Stimulated activated memory B cell treated with anti-CD40 and anti-IgM and Interleukin-4, amounts not matched to agents 10 μg/mL and 1 μg/mL and 100 μg/mL, for 72 hours (primary cell): ENCODE measurements around the gene UBE2H.
A peak's percentile ranks its signal among the peaks of the same experiment; 100 is the strongest.
"Not testable (repeated sequence)": the region's sequence is repeated elsewhere in the genome, so short reads cannot be mapped to it uniquely, and the experiment has no call there.

ENCODE experiments used
- ATAC-seq: fragments of 150-1000 bp; cut with Tn5 transposase; 2 replicates; pipeline ENCODE4 v1.10.0; 2021
- H3K27ac Mint-ChIP-seq: one replicate; pipeline ENCODE4 v1.8.0; 2022; ENCODE audit warnings: mild to moderate bottlenecking, mixed read lengths
- H3K27me3 Mint-ChIP-seq: one replicate; pipeline ENCODE4 v1.8.0; 2022; ENCODE audit warnings: mixed read lengths
- H3K36me3 Mint-ChIP-seq: one replicate; pipeline ENCODE4 v1.8.0; 2022; ENCODE audit warnings: mixed read lengths
- H3K4me1 Mint-ChIP-seq: one replicate; pipeline ENCODE4 v1.8.0; 2022; ENCODE audit warnings: mixed read lengths
- H3K4me3 Mint-ChIP-seq: one replicate; pipeline ENCODE4 v1.8.0; 2022; ENCODE audit warnings: mild to moderate bottlenecking, moderate library complexity, mixed read lengths
- H3K9me3 Mint-ChIP-seq: one replicate; pipeline ENCODE4 v1.8.0; 2022; ENCODE audit warnings: mixed read lengths

The UBE2H gene

GRCh38 chr7:129952653-129953560 is at the start of gene UBE2H:
TSS of gene UBE2H (minus strand) at chr7:129952960. CDS start at chr7:129952555, 405 bp downstream.
- H3K27me3 Mint-ChIP-seq = no peaks in the 10 kb centered on the region
- peak; percentile 90 for ATAC-seq
- no peaks in the 10 kb centered on the region for H3K9me3 Mint-ChIP-seq
- H3K4me1 Mint-ChIP-seq = peaks cover 8% of the 10 kb centered on the region
- H3K36me3 Mint-ChIP-seq = no peaks in the 10 kb centered on the region
- peak within 1 kb of the TSS; percentile 93 for H3K4me3 Mint-ChIP-seq
- H3K27ac Mint-ChIP-seq = no peak within 1 kb of the TSS

GRCh38 chr7:129998446-129998845 is 45.7 kb upstream of the UBE2H start:
- H3K4me1 Mint-ChIP-seq = no peaks in the 10 kb centered on the region
- no peak for ATAC-seq
- no peak overlapping the region for H3K4me3 Mint-ChIP-seq
- no peaks in the 10 kb centered on the region for H3K36me3 Mint-ChIP-seq
- H3K27me3 Mint-ChIP-seq = no peaks in the 10 kb centered on the region
- no peak overlapping the region for H3K27ac Mint-ChIP-seq
- H3K9me3 Mint-ChIP-seq = no peaks in the 10 kb centered on the region

GRCh38 chr7:129997285-129997684 is 44.5 kb upstream of the UBE2H start:
- H3K27ac Mint-ChIP-seq = no peak overlapping the region
- no peaks in the 10 kb centered on the region for H3K9me3 Mint-ChIP-seq
- H3K27me3 Mint-ChIP-seq = no peaks in the 10 kb centered on the region
- no peaks in the 10 kb centered on the region for H3K36me3 Mint-ChIP-seq
- no peak overlapping the region for H3K4me3 Mint-ChIP-seq
- ATAC-seq = no peak
- H3K4me1 Mint-ChIP-seq = no peaks in the 10 kb centered on the region

DNA sequence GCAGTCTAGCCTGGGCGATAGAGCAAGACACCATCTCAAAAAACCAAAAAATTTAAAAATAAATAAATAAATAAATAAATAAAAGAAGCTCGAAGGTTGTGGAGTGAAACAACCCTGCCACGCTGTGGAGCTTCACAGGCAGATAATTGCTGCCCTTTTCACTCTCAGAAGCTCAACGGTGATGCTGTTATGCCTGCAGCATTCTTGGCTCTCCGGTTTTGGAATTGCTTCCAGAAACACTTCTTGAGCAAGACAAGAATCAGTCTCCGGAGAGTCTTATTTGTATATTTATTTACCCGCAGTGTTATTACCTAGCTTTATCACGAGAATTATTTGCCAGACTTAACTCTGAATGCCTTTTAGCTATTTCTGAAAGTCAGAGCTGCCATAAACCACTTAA is 40.5 kb upstream of the UBE2H start:
- no peak overlapping the region for H3K4me3 Mint-ChIP-seq
- ATAC-seq = no peak
- H3K36me3 Mint-ChIP-seq = no peaks in the 10 kb centered on the region
- no peaks in the 10 kb centered on the region for H3K27me3 Mint-ChIP-seq
- H3K9me3 Mint-ChIP-seq = no peaks in the 10 kb centered on the region
- no peak overlapping the region for H3K27ac Mint-ChIP-seq
- peaks cover 5% of the 10 kb centered on the region for H3K4me1 Mint-ChIP-seq

DNA sequence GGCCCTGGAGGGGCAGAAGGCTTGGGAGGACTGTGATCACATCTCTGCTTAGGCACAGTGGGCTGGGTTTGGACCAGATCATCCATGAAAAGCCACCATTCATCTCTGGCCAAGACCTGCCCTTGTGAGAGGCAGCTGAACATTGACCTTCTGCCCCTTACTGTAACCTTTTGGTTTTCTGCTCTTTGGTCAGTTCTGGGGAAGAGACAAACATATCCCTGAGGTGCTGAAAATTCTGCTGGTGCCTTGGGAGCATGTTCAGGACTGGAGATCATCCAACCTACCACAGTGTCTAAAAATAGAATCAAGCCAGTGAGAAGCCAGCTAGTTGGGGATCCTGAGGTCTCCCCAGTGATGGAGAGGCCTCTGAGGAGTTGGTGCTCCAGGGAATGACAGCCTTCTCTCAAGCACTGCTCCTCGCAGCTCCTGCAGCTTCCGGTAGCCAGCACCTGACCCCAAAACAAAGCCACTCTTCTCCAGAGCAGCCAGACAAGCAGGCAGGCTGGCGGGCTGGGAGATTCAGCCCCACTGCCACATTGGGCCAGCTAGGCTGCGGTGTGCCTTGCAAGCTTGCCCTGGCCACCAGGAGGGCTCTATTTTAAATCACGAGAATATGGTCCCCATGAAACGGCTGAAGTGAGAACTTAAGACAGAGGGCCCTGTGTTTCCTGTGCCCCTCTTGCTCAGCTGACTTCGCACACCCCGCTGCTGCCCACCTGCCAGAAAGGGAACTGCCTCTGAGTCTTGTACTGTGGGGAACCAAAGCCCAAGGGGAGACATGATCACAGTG is 37.8 kb upstream of the UBE2H start:
- Mint-ChIP-seq H3K36me3 (no peaks in the 10 kb centered on the region), H3K27ac (no peak overlapping the region), H3K27me3 (no peaks in the 10 kb centered on the region), H3K4me3 (no peak overlapping the region), H3K9me3 (no peaks in the 10 kb centered on the region), H3K4me1 (peaks cover 5% of the 10 kb centered on the region)
- peak; percentile 48 for ATAC-seq

GRCh38 chr7:129989466-129989865 is 36.7 kb upstream of the UBE2H start:
- H3K27me3 Mint-ChIP-seq = no peaks in the 10 kb centered on the region
- no peak for ATAC-seq
- no peak overlapping the region for H3K27ac Mint-ChIP-seq
- peaks cover 5% of the 10 kb centered on the region for H3K4me1 Mint-ChIP-seq
- H3K36me3 Mint-ChIP-seq = no peaks in the 10 kb centered on the region
- no peak overlapping the region for H3K4me3 Mint-ChIP-seq
- no peaks in the 10 kb centered on the region for H3K9me3 Mint-ChIP-seq

GRCh38 chr7:129986600-129986999 is 33.8 kb upstream of the UBE2H start:
- H3K4me1 Mint-ChIP-seq = peaks cover 5% of the 10 kb centered on the region
- H3K4me3 Mint-ChIP-seq = no peak overlapping the region
- no peak overlapping the region for H3K27ac Mint-ChIP-seq
- peaks cover 10% of the 10 kb centered on the region for H3K27me3 Mint-ChIP-seq
- no peaks in the 10 kb centered on the region for H3K9me3 Mint-ChIP-seq
- H3K36me3 Mint-ChIP-seq = no peaks in the 10 kb centered on the region
- no peak for ATAC-seq

DNA sequence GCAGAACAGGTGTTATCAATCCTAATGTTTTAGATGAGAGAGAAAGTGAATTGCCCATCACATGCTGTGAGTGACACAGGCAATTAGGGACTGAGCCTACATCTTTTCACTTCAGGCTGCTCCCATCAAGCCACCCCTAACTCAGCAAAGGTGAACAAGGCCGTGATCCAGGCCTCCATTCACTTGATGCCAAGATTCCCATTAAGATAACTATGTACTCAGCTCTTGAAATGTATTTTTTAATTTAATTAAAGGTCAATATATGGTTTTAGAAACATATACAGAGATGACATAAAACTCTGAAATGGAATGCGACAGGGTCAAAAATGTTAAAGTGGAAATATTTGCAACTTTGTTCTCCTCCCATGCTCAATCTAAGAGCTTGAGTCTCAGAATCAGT is 27.9 kb upstream of the UBE2H start:
- Mint-ChIP-seq H3K4me1 (no peaks in the 10 kb centered on the region), H3K27ac (no peak overlapping the region), H3K36me3 (no peaks in the 10 kb centered on the region), H3K4me3 (no peak overlapping the region), H3K27me3 (peaks cover 10% of the 10 kb centered on the region), H3K9me3 (no peaks in the 10 kb centered on the region)
- ATAC-seq = no peak

DNA sequence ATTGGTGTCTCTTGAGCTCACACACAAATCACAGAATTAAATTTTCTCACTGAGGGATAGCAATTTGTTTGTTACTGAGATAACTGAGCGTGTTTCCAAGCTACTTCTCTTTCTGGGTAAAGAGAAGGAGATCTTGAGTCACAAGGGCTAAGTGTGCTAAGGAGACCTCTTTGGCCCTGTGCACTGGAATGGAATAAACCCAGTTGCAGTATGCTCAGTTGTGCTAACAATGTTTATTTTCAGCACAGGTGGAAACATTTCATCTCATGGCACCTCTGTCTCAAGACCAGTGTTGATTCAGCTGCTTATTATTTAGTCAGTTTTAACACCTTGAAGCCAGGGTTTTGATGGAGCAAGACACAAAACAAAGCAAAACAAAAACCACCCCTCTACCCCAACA is 22.5 kb upstream of the UBE2H start:
- Mint-ChIP-seq H3K27ac (no peak overlapping the region), H3K27me3 (no peaks in the 10 kb centered on the region), H3K4me1 (no peaks in the 10 kb centered on the region), H3K36me3 (no peaks in the 10 kb centered on the region), H3K9me3 (no peaks in the 10 kb centered on the region), H3K4me3 (no peak overlapping the region)
- no peak for ATAC-seq

- Mint-ChIP-seq H3K4me3 (no peak overlapping the region), H3K27me3 (no peaks in the 10 kb centered on the region), H3K9me3 (no peaks in the 10 kb centered on the region), H3K36me3 (no peaks in the 10 kb centered on the region), H3K27ac (no peak overlapping the region), H3K4me1 (no peaks in the 10 kb centered on the region)
- ATAC-seq = no peak
Observed at GRCh38 chr7:129970816-129971215, 18.1 kb upstream of the UBE2H start.

- H3K9me3 Mint-ChIP-seq = no peaks in the 10 kb centered on the region
- no peaks in the 10 kb centered on the region for H3K4me1 Mint-ChIP-seq
- no peak for ATAC-seq
- H3K27ac Mint-ChIP-seq = no peak overlapping the region
- H3K4me3 Mint-ChIP-seq = no peak overlapping the region
- H3K27me3 Mint-ChIP-seq = no peaks in the 10 kb centered on the region
- H3K36me3 Mint-ChIP-seq = no peaks in the 10 kb centered on the region
Observed at GRCh38 chr7:129969881-129970446, 17.2 kb upstream of the UBE2H start.

GRCh38 chr7:129968592-129969383 is 16.0 kb upstream of the UBE2H start:
- no peaks in the 10 kb centered on the region for H3K27me3 Mint-ChIP-seq
- no peaks in the 10 kb centered on the region for H3K36me3 Mint-ChIP-seq
- H3K27ac Mint-ChIP-seq = no peak overlapping the region
- no peaks in the 10 kb centered on the region for H3K9me3 Mint-ChIP-seq
- no peak for ATAC-seq
- no peaks in the 10 kb centered on the region for H3K4me1 Mint-ChIP-seq
- no peak overlapping the region for H3K4me3 Mint-ChIP-seq

- not testable (repeated sequence) for ATAC-seq, H3K4me3 Mint-ChIP-seq, H3K9me3 Mint-ChIP-seq, H3K27me3 Mint-ChIP-seq, H3K36me3 Mint-ChIP-seq, H3K27ac Mint-ChIP-seq
- peaks cover 15% of the 10 kb centered on the region for H3K4me1 Mint-ChIP-seq
Observed at GRCh38 chr7:129960204-129960475, 7.4 kb upstream of the UBE2H start.

DNA sequence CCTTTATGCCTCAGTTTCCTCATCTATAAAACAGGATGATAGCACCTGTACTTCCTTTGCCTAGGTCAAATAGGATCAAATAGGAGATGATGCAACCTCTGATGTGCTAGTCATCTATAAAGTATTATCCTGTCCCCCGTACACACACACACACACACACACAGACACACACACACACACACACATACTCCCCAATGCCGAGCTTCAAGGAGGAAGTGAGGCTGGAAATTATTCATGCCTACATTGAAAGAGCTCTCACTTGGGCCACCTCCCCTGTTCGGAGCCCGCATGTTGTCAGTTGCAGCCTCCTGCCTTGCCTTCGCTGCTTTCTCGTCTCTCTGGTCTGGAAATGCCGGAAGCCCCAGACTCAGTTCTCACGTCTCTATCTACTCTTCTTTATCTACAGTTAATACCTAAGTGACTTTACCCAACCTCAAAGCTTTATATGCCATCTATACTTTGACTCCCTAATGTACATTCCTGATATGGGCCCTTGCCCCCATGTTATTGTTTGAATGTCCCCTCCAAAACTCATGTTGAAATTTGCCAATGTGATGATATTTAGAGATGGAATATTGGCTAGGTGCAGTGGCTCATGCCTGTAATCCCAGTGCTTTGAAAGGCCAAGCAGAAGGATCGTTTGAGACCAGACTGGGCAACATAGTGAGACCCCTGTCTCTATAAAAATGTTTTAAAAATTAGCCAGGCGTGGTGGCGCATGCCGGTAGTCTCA is 6.9 kb upstream of the UBE2H start:
- H3K27me3 Mint-ChIP-seq = no peaks in the 10 kb centered on the region
- H3K9me3 Mint-ChIP-seq = no peaks in the 10 kb centered on the region
- H3K4me3 Mint-ChIP-seq = no peak overlapping the region
- no peak overlapping the region for H3K27ac Mint-ChIP-seq
- peak; percentile 76 for ATAC-seq
- no peaks in the 10 kb centered on the region for H3K36me3 Mint-ChIP-seq
- H3K4me1 Mint-ChIP-seq = peaks cover 15% of the 10 kb centered on the region
